ENCODE data around the gene CARM1. TPM values are rescaled to one million over a fixed set of nuclear protein-coding genes. Genes with fewer than 3 reads are reported as not detected.
A peak's percentile ranks its signal among the peaks of the same experiment; 100 is the strongest.

Gene CARM1
- total and polyA plus RNA-seq, 7 experiments from 2014 or later, result 0.69 to 43.1 (median 25.5) TPM

DNA sequence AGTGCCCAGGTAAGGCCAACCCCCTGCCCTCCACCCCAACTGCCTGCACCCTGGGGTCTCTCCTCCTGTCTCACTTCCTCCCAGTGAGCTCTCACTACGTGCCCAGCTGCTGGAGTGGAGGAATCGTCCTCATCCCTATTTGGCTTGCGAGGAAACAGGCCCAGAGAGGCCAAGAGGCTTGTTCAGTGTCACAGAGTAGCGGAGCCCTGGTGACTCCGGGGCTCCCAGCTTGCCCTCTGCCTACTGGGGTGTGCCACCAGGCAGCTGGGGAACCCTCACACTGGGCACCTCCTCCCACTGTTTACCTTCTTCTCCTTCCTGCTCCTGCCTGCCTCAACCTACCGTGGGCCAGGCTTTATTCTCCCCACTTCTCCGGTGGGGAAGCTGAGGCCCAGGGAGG is 41.0 kb upstream of the CARM1 start:
- DNase-seq, result no peak
- Mint-ChIP-seq H3K36me3 (peaks cover 0 to 16% (median 4%) of the 10 kb centered on the region in 5 donors), H3K4me1 (peaks cover under 1 to 6% (median 1%) of the 10 kb centered on the region in 7 donors), H3K27ac (no peak overlapping the region), H3K27me3 (no peaks in the 10 kb centered on the region), H3K4me3 (no peak overlapping the region), H3K9me3 (no peaks in the 10 kb centered on the region)
- no peak overlapping the region for H3K4me3 ChIP-seq (ENCODE audit: low read length)
- peaks cover 0 to 74% (median 2%) of the 10 kb centered on the region in 3 experiments for H3K36me3 ChIP-seq (ENCODE audit: control insufficient read depth in 2 of 3, insufficient read depth in 3 of 3, low read length in 3 of 3)
- H3K9me3 ChIP-seq (ENCODE audit: control insufficient read depth in 2 of 3, low read length in 3 of 3), result no peaks in the 10 kb centered on the region
- ChIA-PET POLR2A (no interaction called here), CTCF (no interaction called here)
- ATAC-seq, result no peak
- peaks cover 0 to 5% of the 10 kb centered on the region in 2 donors for H3K4me1 ChIP-seq (ENCODE audit: control insufficient read depth in 2 of 2, insufficient read depth in 2 of 2, low read length in 2 of 2)
- intact Hi-C loops (cut with micrococcal nuclease), result no loop called here
- H3K27ac ChIP-seq (ENCODE audit: low read depth, low read length), result no peak overlapping the region
- no peaks in the 10 kb centered on the region for H3K27me3 ChIP-seq (ENCODE audit: control insufficient read depth in 2 of 2, insufficient read depth in 2 of 2, low read length in 2 of 2)

DNA sequence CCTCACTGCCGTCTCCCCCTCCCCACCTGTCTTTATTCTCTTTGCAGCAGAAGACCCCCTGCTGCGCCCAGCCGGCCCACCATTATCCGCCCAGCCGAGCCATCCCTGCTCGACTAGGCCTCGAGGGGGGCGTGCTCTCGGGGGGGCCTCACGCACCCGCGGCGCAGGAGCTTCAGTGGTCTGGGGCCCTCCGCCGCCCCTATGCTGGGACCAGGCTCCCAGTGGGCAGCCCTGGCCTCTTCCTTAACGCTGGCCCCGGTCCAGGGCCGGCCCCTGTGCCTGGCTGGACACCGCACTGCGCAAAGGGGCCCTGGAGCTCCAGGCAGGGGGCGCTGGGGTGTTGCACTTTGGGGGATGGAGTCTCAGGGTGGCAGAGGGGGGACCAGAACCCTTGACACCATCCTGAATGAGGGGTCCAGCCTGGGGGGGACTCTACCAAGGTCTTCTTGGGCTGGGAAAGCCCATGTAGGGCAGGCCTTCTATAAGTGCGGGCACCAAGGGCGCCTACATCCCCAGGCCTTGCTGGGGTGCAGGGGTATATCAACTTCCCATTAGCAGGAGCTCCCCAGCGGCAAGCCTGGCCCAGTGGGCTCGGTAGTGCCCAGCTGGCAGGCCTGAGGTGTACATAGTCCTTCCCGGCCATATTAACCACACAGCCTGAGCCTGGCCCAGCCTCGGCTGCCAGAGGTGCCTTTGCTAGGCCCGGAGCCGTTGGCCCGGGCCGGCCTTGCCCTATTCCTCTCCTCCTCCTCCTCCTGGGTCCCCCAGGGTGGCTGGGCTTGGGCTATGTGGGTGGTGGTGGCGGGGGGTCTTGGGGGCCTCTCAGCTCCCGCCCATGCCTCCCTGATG is 40.2 kb upstream of the CARM1 start:
- H3K4me3 Mint-ChIP-seq, result no peak overlapping the region
- CTCF ChIA-PET, result no interaction called here
- POLR2A ChIA-PET, result no interaction called here
- DNase-seq (no peak), ATAC-seq (no peak)
- Histone ChIP-seq H3K4me1 (ENCODE audit: control insufficient read depth in 2 of 2, insufficient read depth in 2 of 2, low read length in 2 of 2) (peaks cover 0 to 8% of the 10 kb centered on the region in 2 donors), H3K27me3 (ENCODE audit: control insufficient read depth in 2 of 2, insufficient read depth in 2 of 2, low read length in 2 of 2) (no peaks in the 10 kb centered on the region), H3K36me3 (ENCODE audit: control insufficient read depth in 2 of 3, insufficient read depth in 3 of 3, low read length in 3 of 3) (peaks cover 0 to 70% (median 2%) of the 10 kb centered on the region in 3 experiments), H3K4me3 (ENCODE audit: low read length) (no peak overlapping the region), H3K27ac (ENCODE audit: low read depth, low read length) (no peak overlapping the region), H3K9me3 (ENCODE audit: control insufficient read depth in 2 of 3, low read length in 3 of 3) (no peaks in the 10 kb centered on the region)
- intact Hi-C loops (cut with micrococcal nuclease), result no loop called here
- H3K4me1 Mint-ChIP-seq, result peaks cover 4 to 12% (median 7%) of the 10 kb centered on the region in 7 donors
- peaks cover 0 to 17% (median 4%) of the 10 kb centered on the region in 5 donors for H3K36me3 Mint-ChIP-seq
- H3K27ac Mint-ChIP-seq, result no peak overlapping the region
- no peaks in the 10 kb centered on the region for H3K27me3 Mint-ChIP-seq
- H3K9me3 Mint-ChIP-seq, result peaks cover 0 to 3% (median under 1%) of the 10 kb centered on the region in 11 donors

DNA sequence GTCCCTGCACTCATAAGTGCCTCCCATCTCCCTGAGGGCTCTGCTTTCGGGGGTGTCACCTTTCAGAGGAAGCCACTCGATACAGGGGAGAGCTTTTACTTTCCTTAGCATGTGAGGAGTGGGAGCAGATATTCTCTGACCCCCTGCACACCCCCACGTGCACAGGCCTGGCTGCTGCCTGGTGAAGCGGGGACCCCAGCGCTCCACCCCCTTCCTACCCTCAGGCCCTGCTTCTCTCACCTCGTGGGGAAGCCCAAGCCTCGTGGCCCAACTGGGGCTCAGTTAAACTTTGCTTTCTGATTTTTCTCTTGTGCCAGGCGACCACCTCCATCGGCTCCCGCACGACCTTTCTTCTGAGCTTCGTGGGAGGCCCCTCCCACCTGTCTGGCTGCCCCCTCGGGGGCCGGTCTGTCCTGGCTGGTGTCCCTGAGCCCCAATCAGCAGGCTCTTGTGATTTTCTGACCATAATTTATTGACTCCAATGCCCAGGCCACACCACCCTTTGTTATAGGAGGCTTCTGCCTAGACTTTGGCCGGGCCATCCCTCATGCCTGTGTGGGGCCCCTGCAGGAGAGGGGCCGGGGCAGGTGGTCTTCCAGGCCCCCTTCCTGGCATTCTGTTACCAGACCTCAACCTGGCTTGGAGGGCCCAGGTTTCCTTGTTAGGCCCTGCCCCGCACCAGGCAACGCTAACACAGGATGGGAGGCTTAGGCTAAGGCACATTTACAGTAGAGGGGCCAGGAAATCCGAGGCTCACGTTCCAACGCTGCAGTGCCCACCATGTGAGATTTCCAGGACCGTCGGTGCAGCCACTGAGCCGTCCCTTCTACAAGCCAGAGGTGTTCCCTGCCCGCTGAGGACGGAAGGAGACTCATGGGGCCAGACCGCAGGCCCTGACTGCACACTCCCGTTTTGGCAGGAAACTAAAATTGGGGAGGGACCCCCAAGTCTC is 39.1 kb upstream of the CARM1 start:
- H3K27me3 ChIP-seq (ENCODE audit: control insufficient read depth in 2 of 2, insufficient read depth in 2 of 2, low read length in 2 of 2), result no peaks in the 10 kb centered on the region
- peaks cover 8 to 13% of the 10 kb centered on the region in 2 donors for H3K4me1 ChIP-seq (ENCODE audit: control insufficient read depth in 2 of 2, insufficient read depth in 2 of 2, low read length in 2 of 2)
- no peak overlapping the region for H3K4me3 ChIP-seq (ENCODE audit: low read length)
- no peaks in the 10 kb centered on the region for H3K27me3 Mint-ChIP-seq
- DNase-seq (no peak), ATAC-seq (no peak)
- CTCF ChIA-PET, result interaction anchor here (0.6 kb wide), 1 partner anchor 31 kb away, joined by 4 read pairs; no protein-coding TSS in a partner anchor
- H3K9me3 ChIP-seq (ENCODE audit: control insufficient read depth in 2 of 3, low read length in 3 of 3), result peaks cover 0 to 6% (median 0%) of the 10 kb centered on the region in 3 experiments
- peaks cover 0 to 60% (median 0%) of the 10 kb centered on the region in 3 experiments for H3K36me3 ChIP-seq (ENCODE audit: control insufficient read depth in 2 of 3, insufficient read depth in 3 of 3, low read length in 3 of 3)
- H3K4me1 Mint-ChIP-seq, result peaks cover 10 to 22% (median 15%) of the 10 kb centered on the region in 7 donors
- H3K9me3 Mint-ChIP-seq, result peaks cover 0 to 10% (median 5%) of the 10 kb centered on the region in 11 donors
- POLR2A ChIA-PET, result no interaction called here
- H3K27ac ChIP-seq (ENCODE audit: low read depth, low read length), result no peak overlapping the region
- no peak overlapping the region for H3K4me3 Mint-ChIP-seq
- peak overlapping the region in 2 of 9 donors; percentile 38 to 56 for H3K27ac Mint-ChIP-seq
- H3K36me3 Mint-ChIP-seq, result peaks cover 0 to 19% (median 5%) of the 10 kb centered on the region in 5 donors
- intact Hi-C loops (cut with micrococcal nuclease), result no loop called here

- H3K36me3 Mint-ChIP-seq, result peaks cover 0 to 19% (median 5%) of the 10 kb centered on the region in 5 donors
- no peak for ATAC-seq
Measured at GRCh38 chr19:10832939-10833296, 38.4 kb upstream of the CARM1 start.

GRCh38 chr19:10835089-10835753 is 36.1 kb upstream of the CARM1 start:
- H3K4me1 Mint-ChIP-seq, result peaks cover 12 to 20% (median 15%) of the 10 kb centered on the region in 7 donors
- no peaks in the 10 kb centered on the region for H3K27me3 ChIP-seq (ENCODE audit: control insufficient read depth in 2 of 2, insufficient read depth in 2 of 2, low read length in 2 of 2)
- H3K36me3 ChIP-seq (ENCODE audit: control insufficient read depth in 2 of 3, insufficient read depth in 3 of 3, low read length in 3 of 3), result peaks cover 0 to 36% (median 0%) of the 10 kb centered on the region in 3 experiments
- peak overlapping the region; percentile 98 to 100 (median 99) for H3K27ac Mint-ChIP-seq
- no peak for DNase-seq
- peak overlapping the region; percentile 82 to 99 (median 96) for H3K4me3 Mint-ChIP-seq
- peaks cover 0 to 11% (median 6%) of the 10 kb centered on the region in 11 donors for H3K9me3 Mint-ChIP-seq
- peaks cover 8 to 13% of the 10 kb centered on the region in 2 donors for H3K4me1 ChIP-seq (ENCODE audit: control insufficient read depth in 2 of 2, insufficient read depth in 2 of 2, low read length in 2 of 2)
- peaks cover 0 to 17% (median 5%) of the 10 kb centered on the region in 5 donors for H3K36me3 Mint-ChIP-seq
- ChIA-PET CTCF (interaction anchor here (0.7 to 2.6 kb wide), 2 partner anchors 29 to 34 kb away, joined by 4 to 15 read pairs; no protein-coding TSS in a partner anchor), POLR2A (interaction anchor here (0.6 to 2.0 kb wide), 12 partner anchors 11 to 540 kb away, joined by 3 to 21 read pairs (median 4); partner anchors contain the start of genes CARM1, DNM2 and SMARCA4)
- no peak for ATAC-seq
- H3K9me3 ChIP-seq (ENCODE audit: control insufficient read depth in 2 of 3, low read length in 3 of 3), result peaks cover 0 to 6% (median 0%) of the 10 kb centered on the region in 3 experiments
- peak overlapping the region; percentile 98 for H3K4me3 ChIP-seq (ENCODE audit: low read length)
- H3K27me3 Mint-ChIP-seq, result no peaks in the 10 kb centered on the region
- intact Hi-C loops (cut with micrococcal nuclease), result loop anchor here (2.0 to 5.0 kb wide), 3 partner anchors 266 to 1018 kb away; partner anchors contain the start of genes CDKN2D (in 1 of the 2) and FBXL12 (in 1 of the 2)
- H3K27ac ChIP-seq (ENCODE audit: low read depth, low read length), result peak overlapping the region; percentile 93

More at GRCh38 chr19:10832939-10833296, 38.4 kb upstream of the CARM1 start:
- ChIA-PET POLR2A (no interaction called here), CTCF (interaction anchor here (0.6 kb wide), 1 partner anchor 30 kb away, joined by 4 read pairs; no protein-coding TSS in a partner anchor)
- no peaks in the 10 kb centered on the region for H3K27me3 Mint-ChIP-seq
- no peak overlapping the region for H3K4me3 ChIP-seq (ENCODE audit: low read length)
- intact Hi-C loops (cut with micrococcal nuclease), result no loop called here
- H3K9me3 ChIP-seq (ENCODE audit: control insufficient read depth in 2 of 3, low read length in 3 of 3), result peaks cover 0 to 6% (median 0%) of the 10 kb centered on the region in 3 experiments
- no peaks in the 10 kb centered on the region for H3K27me3 ChIP-seq (ENCODE audit: control insufficient read depth in 2 of 2, insufficient read depth in 2 of 2, low read length in 2 of 2)
- peaks cover 8 to 13% of the 10 kb centered on the region in 2 donors for H3K4me1 ChIP-seq (ENCODE audit: control insufficient read depth in 2 of 2, insufficient read depth in 2 of 2, low read length in 2 of 2)
- H3K9me3 Mint-ChIP-seq, result peaks cover 0 to 10% (median 5%) of the 10 kb centered on the region in 11 donors
- H3K27ac Mint-ChIP-seq, result peak overlapping the region in 3 of 9 donors; percentile 14 to 72 (median 36)
- peaks cover 0 to 55% (median 0%) of the 10 kb centered on the region in 3 experiments for H3K36me3 ChIP-seq (ENCODE audit: control insufficient read depth in 2 of 3, insufficient read depth in 3 of 3, low read length in 3 of 3)
- DNase-seq, result no peak
- no peak overlapping the region for H3K4me3 Mint-ChIP-seq
- H3K4me1 Mint-ChIP-seq, result peaks cover 10 to 22% (median 15%) of the 10 kb centered on the region in 7 donors
- no peak overlapping the region for H3K27ac ChIP-seq (ENCODE audit: low read depth, low read length)
